Measurements from ENCODE around the gene SLC12A7.
"Not testable (repeated sequence)": the region's sequence is repeated elsewhere in the genome, so short reads cannot be mapped to it uniquely, and the experiment has no call there.

The SLC12A7 gene

GRCh38 chr5:1006656-1007071, 105.2 kb downstream of the SLC12A7 start:
- no peak for DNase-seq (ENCODE audit: low read depth)

- DNase-seq (ENCODE audit: low read depth) = no peak
These were observed 105.8 kb downstream of the SLC12A7 start for GRCh38 chr5:1005904-1006655.

- no peak for DNase-seq (ENCODE audit: low read depth)
These were observed 106.5 kb downstream of the SLC12A7 start for GRCh38 chr5:1005249-1005851.

GRCh38 chr5:1004461-1005248, 107.2 kb downstream of the SLC12A7 start:
- peak; percentile 29 for DNase-seq (ENCODE audit: low read depth)

- DNase-seq (ENCODE audit: low read depth) = no peak
These were observed 108.4 kb downstream of the SLC12A7 start for GRCh38 chr5:1003296-1003937.

GRCh38 chr5:1002836-1003235, 109.0 kb downstream of the SLC12A7 start:
- DNase-seq (ENCODE audit: low read depth) = no peak

- DNase-seq (ENCODE audit: low read depth) = no peak
These were observed 109.7 kb downstream of the SLC12A7 start for GRCh38 chr5:1002271-1002546.

- no peak for DNase-seq (ENCODE audit: low read depth)
These were observed 110.2 kb downstream of the SLC12A7 start for GRCh38 chr5:1001406-1002270.

GRCh38 chr5:1000831-1001230, 111.0 kb downstream of the SLC12A7 start:
- DNase-seq (ENCODE audit: low read depth) = not testable (repeated sequence)
